Umbilical cord (tissue), 2 donors: ENCODE results near the gene CTNND2. TPM values are rescaled to one million over a fixed set of nuclear protein-coding genes. Genes with fewer than 3 reads are reported as not detected.

Source experiments
- DNase-seq: peaks from one replicate; pipeline ENCODE4 v3.0.0-alpha.2; 2015; ENCODE audit warnings: low spot score
- total RNA-seq: library from RNA; depleted of rRNA; stranded (reverse); fragments of >200 nt; gene quantifications from one replicate; pipeline ENCODE4 v1.2.3, GENCODE V29; 2014; ENCODE audit warnings: low replicate concordance; ENCODE audit not compliant: insufficient read depth

Gene CTNND2
- total RNA-seq, 1 donor from 2014 or later: 8.7 TPM

- DNase-seq: no peak
These were observed 637.9 kb downstream of the CTNND2 start for GRCh38 chr5:11266331-11266730.

- DNase-seq: no peak
These were observed 643.0 kb downstream of the CTNND2 start for GRCh38 chr5:11261241-11261640.

DNA sequence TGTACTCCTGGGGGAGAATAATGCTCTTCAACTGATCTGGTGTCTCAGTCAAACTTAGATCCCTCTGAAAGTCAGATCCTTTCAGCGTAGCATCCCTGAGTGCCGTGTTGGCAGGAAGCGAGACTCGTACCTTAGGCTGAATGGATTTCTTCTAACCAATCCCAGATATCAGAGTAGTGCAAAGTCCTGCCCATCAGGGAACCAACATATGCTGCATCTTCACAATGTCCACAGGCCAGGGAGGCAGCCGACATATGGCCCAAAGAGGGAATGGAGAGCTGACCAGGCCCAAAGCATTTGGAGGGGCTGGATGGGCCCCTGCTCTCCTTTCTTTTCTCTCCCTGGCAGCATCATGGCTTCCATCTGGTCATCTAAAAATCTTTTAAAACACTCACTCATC lies 646.2 kb downstream of the CTNND2 start:
- DNase-seq: no peak

DNA sequence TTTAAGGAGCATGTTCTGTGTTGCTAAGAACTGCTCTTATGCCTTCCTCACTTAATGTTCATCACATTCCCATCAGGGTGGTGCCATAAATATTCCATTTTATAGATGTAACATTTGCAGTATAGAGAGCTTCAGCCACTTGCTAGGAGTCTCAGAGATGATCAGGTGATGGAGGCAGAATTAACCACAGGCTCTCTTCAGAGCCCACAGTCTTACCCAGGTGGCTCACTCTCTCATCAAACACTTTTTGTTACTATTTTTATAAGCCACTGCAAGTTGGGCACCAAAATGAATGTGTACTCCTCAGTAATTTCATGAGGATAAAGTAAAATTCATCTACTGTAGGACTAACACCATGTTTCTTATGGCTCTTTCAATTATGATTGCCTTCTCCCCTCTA lies 651.7 kb downstream of the CTNND2 start:
- no peak for DNase-seq

DNA sequence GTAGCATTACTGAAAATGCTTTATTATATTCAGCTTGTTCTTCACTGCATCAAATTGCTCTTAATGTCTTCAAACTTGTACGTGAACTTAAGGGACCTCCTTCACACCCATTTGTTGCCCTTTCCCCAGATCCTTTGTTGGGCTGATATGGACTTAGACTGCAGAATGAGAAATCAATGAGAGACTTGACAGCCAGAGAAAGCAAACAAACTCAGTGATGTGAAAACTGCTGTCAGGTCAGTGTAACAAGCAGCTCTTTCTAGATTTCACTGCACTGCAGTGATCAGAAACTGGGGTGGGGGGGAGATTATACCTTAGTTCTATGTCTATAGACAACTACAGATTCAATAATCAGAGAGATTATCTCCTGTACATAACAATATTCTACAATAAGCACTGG lies 652.2 kb downstream of the CTNND2 start:
- DNase-seq: no peak

- DNase-seq: peak; percentile 82
These were observed 653.0 kb downstream of the CTNND2 start for GRCh38 chr5:11251247-11251646.

DNA sequence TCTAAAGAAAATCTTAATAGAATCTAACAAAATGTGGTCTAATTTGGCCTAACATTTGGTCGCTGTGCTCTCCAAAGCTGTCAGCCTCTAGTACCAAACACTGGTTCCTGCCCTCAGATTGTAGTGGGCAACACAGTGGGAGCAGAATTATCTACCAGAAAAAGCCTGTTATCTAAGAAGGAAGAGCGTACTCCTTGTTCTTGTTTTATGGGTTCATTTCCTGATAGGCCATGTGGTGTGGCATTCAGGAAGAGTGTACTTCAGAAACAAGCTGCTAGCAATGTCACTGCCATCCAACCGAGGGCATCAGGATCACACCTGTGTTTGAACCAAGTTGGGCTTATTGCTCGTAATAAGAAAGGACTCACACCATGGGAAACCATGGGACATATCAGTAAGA lies 655.3 kb downstream of the CTNND2 start:
- DNase-seq: no peak

DNA sequence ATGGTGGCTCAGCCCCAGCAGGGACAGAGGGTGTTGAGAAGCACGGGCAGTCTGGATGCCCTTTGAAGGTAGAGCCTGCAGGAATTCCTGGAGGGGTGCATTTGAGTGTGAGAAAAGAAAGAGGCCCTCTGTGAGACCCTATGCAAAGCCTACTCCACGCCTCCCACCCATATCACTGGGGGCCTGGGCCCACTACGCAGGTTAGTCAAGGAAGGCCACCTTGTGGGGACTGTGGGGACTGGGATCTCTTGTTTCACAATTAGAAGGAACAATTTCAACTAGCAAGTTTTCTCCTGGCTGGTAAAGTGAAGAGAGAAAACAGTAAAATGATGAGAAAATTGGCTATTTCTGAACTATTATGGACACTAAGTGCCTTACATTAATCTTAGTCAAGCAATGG lies 657.0 kb downstream of the CTNND2 start:
- no peak for DNase-seq

DNA sequence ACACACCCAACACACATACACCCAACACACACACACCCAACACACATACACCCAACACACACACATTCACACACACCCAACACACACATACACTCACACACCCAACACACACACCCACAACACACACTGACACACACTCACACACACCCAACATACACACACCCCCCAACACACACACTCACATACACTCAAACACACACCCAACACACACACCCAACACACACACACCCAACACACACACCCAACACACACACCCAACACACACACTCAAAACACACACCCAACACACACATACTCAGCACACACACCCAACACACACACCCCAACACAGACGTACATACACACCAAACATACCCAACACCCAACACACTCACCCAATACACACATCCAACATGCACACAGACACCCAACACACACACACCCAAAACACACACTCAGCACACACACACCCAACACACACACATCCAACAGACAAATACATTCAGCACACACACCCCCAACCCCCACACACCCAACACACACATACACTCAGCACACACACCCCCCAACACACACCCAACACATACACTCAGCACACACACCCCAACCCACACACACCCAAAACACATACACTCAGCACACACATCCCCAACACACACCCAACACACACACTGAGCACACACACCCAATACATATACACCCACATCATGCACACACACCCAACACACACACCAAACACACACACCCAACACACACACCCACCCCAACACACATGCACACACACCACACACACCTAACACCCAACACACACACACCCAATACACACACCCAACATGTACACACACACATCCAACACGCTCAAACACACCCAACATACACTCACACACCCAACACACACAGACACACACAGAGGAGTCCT lies 663.7 kb downstream of the CTNND2 start:
- no peak for DNase-seq

- DNase-seq: no peak
These were observed 664.8 kb downstream of the CTNND2 start for GRCh38 chr5:11239261-11240015.

GRCh38 chr5:11234501-11234911 lies 669.7 kb downstream of the CTNND2 start:
- peak; percentile 13 for DNase-seq

- DNase-seq: no peak
These were observed 673.4 kb downstream of the CTNND2 start for GRCh38 chr5:11230890-11231289.

DNA sequence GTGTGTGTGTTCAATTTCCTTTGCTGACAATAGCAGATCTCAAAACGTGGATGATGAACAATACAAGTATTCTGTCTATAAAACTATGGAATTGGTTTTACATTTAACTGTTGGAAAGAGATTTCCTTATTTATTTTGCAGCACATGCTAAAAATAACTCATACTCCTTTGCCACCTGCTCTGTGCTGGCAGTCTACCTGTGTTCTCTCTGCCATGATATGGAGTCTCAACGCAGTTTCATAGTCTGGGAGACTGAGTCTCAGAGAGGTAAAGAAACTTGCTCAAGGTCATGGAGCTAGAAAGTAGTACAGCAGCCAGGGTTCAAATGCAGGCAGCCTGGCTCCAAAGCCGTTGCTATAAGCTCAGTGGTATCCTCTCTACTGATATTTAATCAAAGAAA lies 677.2 kb downstream of the CTNND2 start:
- no peak for DNase-seq

GRCh38 chr5:11224436-11225187 lies 679.6 kb downstream of the CTNND2 start:
- DNase-seq: no peak

DNA sequence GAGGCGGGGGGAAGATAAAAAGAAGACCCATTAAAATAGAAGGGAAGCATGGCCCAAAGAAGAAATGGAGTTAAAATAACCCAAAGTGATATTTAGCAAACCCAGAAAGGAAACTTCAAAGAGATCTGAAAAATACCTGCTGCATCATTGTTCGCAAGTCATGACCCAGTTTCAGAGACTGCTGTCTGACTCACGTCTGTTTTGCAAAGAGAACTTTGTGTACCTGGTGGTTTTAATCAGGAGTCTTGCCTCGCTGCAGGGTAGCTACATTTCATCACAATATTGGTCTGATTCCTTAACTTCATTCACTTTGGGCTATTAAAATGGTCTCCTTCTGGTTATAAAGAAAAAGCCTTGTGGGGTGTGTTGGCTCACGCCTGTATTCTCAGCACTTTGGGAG lies 682.1 kb downstream of the CTNND2 start:
- DNase-seq: no peak

DNA sequence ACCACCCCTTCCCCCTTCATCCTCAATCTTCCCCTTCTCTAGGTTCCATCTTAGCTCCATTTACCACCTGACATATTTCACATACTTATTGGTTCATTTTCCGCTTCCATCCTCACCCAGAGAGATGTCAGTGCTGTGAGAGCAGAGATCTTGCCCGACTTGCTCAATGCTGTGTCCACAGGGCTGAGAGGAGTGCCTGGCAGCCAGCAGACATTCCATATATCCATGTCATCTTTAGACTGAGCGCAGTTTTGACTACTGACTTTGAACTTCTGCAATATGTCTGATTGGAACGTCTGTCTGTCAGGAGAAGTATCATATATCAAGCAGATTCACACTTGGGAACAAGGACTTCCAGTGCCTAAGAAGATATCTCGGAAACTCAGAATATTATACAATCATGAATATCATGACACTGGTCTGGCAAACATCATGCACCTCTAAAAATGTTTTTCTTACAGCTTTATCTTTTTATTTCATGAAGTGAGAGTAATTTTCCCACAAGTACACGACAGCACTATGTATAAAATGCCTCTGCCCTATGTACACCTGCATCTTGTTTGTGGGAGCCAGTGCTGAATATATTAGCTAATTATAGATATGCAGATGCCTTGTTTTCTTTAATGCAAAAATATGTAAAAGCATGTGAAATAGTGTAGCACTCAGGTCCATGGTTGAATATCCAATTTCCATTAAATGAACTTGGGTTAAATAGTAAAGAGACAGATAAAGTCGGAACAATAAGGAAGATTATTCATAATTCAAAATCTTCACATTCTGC lies 689.2 kb downstream of the CTNND2 start:
- DNase-seq: no peak

DNA sequence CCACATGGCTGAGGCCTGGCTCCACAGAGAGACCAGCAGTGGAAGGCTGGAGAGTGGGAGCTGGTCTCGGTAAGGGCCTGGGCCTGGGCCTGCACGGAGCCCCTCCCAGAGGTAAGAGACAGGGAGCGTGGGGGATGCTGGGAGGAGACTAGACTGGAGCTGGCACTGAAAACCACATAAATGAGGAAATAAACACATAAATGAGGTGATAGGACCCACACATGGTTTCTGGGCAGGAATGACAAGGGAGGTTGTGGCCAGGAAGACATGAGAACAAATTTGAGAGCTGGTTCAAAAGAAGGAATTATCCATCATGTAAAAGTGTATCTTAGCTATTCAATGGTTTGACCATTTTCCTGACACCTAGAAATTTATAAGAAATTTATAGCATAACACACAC lies 691.5 kb downstream of the CTNND2 start:
- no peak for DNase-seq

GRCh38 chr5:11197726-11198125 lies 706.5 kb downstream of the CTNND2 start:
- DNase-seq: no peak

DNA sequence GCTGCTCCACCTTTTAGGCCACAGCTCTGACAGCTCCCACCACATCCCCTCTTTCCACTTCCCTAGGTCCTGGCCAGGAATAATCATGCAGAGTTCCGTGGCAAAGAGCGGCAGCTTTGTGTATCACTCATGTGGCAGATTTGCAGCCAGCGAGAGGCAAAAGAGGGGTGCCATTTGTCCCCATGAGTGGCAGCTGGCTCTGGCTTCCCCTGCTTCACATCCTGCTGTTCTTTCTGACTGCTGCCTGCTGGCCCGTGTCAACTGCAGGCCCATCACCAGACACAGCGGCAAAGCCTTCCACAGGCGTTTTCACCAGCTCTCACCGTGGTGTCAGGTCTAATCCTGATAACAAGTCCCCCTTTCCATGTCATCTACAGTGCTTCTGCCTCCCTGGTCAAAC lies 712.6 kb downstream of the CTNND2 start:
- DNase-seq: no peak

DNA sequence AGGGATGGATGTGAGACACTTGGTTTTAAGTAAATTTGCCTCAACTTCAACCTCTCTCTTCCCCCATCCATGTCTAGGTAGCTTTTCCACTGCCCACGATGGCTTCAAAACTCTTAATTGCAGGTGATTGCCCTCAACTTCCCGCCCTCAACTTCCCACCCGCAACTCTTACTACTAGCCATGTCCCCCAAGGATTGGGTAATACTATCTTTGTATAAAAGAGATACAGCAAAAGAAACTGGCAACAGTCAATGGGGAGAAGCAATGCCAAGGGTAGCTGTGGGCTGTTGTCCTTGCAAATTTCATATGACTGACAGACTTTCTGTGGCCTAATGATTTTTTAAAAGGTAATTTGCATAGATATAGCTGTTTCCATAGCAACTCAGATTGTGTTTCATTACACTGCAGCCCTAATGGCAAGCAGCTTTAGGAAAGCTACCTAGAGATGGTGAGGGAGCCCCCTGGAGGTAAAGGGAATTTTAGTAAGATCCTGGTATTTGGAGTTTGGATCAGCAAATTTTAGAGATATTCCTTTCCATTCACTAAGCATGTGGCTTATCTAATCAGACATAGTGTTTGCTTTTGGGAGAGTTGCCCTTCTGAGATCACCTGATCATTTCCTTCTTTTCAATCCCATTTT lies 721.7 kb downstream of the CTNND2 start:
- peak; percentile 32 for DNase-seq

GRCh38 chr5:11181940-11182339 lies 722.3 kb downstream of the CTNND2 start:
- DNase-seq: no peak
